GM03348 (cell line): Measurements from ENCODE around the gene CCDC197.
A peak's percentile ranks its signal among the peaks of the same experiment; 100 is the strongest.

Experiments used
- DNase-seq: peaks from one replicate; pipeline ENCODE4 v3.0.0; 2012; ENCODE audit warnings: low spot score

CCDC197 gene

DNA sequence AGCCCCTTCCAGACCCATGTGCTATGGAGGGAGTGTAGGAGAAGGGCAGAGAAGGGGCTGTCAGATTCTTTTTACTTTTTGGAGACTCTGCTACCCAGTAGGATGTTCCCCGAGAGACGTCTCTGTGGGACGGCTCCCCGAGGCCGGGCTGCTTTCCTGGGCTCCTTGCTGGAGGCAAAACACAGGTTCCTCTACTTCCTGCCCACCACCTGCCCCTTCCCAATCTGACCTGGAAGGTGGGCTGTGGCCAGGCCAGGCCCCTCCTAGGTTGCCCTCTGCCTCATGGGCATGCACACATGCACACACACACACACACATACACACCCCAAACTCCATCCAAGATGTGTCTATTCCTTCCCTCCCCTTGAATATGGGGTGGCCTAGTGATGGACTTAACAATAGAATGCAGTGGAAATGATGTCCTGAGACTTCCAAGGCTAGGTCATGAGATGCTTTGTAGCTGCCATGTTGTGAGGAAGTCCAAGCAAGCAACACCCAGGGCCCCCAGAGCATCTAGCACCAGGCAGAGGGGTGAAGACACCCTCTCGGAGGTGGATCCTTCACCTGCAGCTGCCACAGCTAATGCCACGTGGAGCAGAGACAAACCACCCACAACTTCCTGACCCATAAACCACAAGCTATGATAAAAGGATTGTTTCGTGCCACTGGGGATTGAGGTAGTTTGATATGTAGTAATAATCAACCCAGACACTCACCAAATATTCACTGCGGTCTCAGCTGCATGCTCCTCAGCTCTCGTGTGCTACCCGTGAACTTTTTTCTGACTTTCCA lies 19.1 kb upstream of the CCDC197 start:
- DNase-seq: no peak

DNA sequence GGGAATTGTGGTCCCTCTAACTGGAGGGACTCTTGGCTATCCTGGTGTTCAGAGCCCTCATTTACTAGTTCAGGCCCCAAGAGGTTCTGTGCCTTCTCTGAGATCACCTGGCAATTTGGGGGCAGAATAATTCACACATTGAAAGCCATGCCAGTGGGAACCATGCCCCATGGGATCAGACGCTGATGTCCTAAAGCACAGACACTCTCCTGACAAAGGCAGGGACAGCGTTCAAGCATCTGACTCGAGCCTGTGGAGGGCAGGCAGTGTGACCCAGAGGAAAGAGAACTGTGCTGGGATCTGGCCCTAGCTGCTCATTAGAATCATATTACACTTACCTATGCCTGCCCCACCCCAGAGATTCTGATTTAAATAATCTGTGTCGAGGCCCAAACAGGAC lies 18.4 kb upstream of the CCDC197 start:
- no peak for DNase-seq

DNA sequence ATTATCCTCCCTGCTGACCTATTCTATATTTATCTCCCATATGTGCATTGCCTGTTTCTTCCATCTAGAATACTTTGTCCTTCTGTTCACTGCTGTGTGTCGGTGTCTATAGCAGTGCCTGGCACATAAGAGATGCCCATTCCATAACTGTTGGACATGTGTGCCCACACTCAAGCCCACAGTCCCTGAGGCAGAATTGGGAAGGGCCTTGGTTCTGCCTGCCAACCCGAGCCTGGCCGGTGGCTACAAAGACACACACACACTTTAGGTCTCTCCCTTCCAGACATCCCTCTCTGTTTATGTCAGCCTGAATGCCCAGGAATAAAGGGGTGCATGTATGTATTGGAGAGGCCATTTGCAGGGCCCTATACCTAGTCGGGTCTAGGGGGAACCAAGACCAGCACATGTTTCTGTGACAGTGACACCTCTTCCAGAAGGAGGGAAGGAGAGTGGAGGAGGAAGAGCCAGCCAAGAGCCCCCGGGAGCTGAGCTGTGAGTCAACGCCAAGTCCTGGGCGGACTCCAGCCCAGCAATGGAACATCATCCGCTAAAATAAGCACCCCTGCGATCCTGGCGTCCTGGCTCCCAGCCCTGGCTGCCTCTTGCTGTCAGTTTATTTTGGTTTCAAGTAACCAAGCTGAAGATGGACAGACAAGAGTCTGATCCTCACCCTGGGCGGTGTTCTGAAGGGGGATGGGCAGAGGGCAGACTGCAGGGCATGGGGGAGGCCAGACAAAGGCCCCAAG lies 16.5 kb upstream of the CCDC197 start:
- peak; percentile 48 for DNase-seq

DNA sequence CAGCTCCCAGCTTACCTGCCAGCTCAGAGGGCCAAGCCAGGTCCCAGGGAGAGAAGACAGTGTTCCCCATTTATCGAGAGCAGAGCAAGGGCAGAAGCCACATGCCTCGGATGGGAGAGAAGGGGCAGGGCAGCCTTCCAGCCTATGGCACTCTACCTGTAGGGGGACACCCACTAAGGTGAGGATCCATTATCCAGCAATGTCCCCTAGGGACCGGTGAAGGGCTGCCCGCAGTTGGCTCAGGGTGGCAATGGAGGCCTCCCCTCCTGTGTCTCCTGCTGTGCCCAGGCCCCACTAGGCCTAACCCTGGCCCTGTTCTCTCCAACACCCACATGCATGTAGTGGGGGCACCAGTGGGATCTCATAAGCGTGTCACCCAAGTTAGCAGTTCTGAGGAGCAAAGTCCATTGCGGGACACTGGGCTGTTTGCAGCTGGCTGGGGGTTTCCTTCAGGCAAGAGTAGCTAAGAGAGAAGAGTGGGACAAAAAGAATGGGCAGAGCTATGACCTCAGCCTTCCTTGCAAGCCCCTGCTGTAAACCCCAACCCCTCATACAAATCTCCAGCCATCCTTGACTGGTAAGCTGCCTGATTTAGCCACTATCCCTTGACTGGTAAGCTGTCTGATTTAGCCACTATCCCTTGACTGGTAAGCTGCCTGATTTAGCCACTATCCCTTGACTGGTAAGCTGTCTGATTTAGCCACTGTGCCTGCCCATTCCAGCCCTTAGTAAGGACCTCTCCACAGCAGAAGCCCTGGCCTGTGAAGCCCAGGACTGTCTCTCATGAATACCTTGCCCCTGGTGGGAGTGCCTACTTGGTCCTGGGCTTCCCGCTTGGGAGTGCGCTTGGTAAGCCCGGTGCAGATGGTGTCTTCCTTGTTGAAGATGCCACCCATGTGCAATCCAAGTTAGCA lies 15.5 kb upstream of the CCDC197 start:
- no peak for DNase-seq

DNA sequence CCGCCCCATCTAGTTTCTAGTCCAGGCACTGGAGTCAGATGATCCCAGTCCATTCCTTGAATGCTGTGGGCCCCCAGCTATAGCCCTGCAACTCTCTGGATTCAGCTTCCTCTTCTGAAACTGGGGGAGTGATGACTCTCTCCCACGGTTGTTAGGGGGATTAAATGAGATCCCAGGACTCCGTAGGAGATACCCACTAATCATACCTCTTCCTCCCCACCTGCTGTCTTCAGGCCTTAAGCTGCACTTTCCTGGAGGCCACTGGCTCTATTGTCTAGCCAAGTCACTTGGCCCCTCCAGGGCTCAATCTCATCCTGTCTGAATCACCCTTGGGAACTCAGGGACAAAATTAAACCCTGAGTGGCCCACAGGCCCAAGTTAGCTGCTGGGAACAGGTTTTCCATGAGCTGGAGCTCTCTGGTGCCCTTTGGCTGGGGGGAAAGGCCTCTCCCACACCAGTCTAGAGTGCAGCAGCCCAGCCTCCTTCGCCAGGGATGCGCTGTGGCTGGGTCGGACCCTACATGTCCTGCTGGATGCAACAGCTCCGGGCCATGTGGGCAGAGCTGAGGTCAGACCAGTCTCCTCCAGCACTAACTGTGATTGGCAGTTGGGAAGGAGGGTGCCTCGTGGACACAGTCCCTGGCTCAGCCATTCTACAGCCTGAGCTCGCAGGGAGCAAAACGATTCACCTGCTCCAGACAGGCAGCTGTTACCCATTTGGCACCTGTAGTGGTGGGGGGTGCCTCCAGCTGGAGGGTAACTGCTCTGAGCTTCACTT lies 14.7 kb upstream of the CCDC197 start:
- DNase-seq: no peak

DNA sequence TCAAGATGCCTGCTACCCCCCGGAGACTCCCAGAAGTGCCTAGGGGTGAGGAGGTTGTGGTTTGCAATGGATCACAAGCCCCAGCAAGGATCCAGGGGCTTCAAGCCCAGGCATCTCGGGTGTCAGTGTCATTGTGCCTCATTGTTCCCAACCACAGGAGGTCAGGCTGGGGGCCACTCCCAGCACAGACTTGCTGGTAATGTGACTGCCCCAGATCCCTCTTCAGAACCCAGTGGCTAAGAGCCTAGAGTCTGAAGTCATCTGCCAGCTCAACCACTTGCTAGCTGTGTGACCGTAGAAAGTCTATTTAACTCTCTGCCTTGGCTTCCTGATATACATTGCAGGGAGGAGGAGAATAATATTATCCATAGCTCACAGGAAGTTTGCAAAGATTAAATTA lies 13.0 kb upstream of the CCDC197 start:
- DNase-seq: peak; percentile 35

DNA sequence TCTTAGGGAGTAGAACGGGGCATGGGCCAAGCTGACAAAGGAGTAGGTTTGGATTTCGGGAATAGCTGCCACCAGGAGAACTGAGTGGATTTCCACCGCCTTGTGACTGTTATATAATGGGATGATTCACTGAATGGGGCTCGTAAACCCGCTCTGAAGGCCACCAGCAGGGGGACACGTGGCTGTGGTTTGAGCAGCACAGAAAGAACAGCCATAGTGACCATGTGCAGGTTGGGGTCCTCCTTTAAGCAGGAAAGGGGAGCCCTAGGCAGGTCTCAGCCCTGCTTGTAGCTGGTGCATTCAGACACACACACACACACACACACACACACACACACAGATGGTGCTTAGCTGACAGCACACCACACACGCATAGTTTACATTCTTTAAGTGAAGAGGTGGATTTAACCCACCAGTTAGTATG lies 12.1 kb upstream of the CCDC197 start:
- peak; percentile 80 for DNase-seq

DNA sequence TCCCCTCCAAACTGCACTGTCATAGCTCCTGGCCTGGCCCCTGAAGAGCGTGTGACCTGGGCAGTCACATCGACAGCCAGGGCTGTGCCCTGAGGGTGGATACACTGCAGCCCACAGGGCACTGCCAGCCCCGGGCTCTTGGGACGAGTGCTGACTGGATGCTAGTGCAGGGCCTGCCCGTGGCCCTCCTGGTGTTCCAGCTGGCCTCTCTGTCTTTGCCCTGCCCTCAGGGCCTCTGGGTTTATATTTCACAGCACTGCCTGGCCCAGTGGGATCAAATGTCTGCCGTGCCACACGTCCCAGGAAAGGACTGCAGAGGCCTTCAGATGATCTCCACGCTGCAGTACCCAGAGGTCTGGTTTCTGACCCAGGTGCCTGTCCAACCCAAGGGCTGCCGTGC lies 10.1 kb upstream of the CCDC197 start:
- DNase-seq: no peak

DNA sequence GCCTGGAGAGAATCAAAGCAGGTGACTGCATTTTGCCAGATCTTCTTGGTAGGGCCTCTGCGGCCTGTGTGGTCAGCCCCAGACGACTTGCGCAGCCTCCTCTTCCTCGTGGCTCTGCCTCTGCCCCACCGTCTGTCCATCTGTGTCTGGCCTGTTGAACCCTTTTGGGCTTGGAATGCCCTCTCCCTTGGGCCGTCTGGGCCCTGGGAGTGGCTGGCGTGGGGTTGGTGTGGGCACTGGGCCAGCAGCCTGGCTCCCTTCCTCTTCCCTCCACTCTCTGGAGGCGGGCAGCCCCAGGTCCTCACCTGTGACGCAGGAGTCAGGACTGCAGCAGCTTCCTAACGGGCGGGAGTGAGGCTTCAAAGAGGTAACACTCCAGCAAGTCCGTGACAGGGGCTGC lies 9.7 kb upstream of the CCDC197 start:
- DNase-seq: no peak

DNA sequence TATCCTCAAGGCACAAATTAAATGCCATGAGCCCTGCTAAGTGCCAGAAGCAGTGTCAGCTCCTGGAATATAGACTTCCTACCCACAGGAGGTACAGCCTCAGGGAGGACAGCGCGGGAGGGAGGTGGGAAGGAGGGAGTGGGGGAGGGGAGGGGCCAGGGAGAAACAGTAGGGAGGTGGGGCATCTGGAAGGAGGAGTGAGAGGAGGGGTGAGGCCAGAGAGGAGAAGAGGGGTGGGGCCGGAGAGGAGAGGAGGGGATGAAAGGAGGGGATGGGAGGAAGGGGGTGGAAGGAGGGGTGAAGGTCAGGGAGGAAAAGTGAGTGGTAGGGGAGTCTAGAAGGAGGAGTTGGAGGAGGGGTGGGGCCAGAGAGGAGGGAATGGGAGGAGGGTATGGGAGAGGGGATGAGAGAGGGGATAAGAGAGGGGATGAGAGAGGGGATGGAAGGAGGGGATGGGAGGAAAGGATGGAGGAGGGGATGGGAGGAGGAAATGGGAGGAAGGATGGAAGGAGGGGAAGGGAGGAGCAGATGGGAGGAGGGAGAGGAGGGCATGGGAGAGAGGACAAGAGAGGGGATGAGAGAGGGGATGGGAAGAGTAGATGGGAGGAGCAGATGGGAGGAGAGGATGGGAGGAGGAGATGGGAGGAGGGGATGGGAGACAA lies 9.2 kb upstream of the CCDC197 start:
- DNase-seq: no peak

DNA sequence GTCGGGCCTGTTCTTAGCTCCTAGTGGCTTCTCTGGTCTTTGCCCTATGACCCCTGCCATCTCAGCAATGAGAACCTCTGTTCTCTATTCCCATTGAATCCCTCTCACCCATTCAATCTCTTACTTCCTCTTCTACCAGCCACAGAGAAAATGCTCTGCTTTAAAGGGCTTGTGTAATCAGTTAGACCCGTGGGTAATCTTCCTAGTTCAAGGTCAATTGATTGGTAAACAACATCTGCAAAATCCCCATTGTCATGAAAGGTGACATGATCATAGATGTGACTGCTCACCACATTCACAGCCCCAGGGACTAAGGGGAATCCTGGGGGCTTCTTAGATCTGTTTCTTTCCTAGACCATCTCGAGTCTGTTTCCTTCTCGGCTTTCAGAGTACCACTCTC lies 7.2 kb upstream of the CCDC197 start:
- no peak for DNase-seq

DNA sequence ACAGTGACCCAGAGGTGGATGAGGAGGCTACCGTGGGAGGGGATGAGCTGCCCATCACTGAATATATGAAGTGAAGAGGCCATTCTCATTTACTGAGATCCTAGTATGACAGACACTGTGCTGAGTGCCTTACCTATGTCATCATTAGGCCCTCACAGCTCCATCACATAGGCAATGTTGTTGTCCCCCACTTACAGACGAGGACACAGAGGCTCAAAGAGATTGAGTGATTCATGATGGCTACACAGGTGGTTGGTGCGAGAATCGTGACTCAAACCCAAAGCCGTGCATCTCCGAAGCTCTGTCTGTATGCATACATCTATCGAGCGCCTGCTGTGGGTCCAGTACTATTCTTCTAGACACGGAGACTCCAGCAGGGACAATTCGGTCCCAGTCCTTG lies 5.9 kb upstream of the CCDC197 start:
- no peak for DNase-seq

DNA sequence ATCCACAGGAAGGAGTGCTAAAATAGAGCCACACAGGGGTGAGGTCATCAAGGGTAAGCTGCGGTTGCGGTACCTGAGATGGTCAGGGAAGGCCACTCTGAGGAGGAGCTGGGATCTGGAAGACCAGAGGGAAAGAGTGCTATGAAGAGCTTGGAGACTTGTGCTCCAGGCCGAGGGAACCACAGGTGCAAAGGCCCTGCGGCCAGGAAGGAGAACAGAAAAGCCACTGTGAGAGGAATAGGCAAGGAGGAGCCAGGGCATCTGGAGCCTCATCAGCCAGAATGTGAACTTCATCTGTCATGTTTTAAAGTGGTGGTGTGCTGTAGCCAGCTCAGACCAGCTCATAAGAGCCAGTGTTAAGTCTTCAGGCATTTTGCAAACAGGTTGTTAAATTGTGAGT lies 5.5 kb upstream of the CCDC197 start:
- DNase-seq: no peak

DNA sequence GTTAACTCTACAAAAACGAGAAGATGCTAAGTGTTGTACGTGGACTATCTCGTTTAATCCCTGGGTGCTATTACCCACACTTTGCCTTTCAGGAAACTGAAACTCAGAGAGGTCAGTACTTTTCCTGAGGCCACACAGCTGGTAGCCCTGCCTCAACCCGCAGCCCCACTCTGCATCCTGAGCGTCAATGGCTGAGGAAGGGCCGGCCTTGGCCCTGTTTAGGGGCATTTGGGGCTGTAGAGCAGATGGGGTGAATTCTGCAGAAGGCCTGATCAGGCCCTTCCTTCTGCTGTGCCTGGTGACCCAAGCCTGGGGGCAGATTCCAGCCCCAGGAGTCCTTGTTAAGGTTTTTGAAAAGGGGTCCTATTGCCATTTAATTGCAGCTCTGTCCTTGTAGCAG lies 3.7 kb upstream of the CCDC197 start:
- DNase-seq: no peak

DNA sequence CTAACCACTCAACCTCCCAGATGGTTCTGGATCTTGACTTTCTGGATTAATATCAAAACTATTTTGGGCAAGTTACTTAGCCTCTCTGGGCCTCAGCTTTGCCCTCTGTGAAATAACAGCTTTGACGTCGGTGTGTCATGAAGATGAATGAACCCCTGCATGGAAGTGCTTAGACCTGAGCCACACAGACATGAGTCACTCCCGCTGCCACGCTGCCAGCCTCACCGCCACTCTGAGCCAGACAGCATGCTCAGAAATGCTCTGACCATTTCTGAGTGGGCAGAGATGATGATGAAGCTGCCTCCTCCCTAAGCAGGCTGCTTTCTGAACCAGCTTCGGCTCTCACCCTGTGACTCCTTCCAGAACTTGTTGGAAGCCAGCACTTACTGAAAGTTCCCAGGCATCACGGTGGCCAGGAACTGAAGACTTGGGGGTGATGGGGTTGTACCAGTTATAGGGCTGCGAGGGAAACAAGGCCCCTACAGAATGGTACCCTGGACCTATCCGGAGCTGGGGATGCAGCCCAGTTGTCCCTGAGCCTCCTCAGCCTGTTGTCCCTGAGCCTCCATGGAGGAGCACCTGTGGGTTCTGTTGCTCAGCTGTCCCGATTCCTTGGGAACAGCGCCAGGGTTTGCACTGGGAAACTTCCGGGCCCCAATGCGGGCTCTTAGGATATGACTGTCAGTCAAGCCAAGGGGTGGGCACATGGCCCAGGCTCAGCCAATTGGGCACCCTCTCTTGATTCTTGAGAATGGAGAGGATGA lies 2.0 kb upstream of the CCDC197 start:
- peak; percentile 75 for DNase-seq

DNA sequence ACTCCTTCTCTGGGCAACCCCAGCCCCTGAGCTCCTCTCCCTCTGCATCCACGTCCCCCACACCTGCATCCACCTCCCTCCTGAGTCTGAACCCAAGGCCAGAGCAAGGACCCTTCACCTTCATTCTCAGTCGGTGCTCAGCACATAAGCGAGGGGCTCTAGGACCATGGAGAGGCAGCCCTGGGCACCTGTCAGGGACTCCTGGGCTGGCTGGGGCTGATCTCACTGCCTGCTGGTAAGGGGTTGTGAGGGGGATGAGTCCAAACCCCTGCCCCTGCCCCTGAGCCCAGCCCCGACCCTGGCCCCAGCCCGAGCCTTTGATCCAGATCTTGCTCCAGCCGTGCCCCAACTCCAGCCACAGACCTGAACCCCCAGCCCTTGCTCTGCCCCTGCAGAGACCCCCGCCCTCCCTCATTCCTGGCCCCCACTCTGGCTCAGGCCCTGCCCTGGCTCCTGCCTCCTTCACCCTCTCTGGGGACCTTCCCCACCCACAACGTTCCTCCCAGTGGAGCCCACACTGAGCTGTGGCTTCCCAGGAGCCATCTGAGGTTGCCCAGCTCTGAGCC lies 888 bp upstream of the CCDC197 start:
- no peak for DNase-seq

DNA sequence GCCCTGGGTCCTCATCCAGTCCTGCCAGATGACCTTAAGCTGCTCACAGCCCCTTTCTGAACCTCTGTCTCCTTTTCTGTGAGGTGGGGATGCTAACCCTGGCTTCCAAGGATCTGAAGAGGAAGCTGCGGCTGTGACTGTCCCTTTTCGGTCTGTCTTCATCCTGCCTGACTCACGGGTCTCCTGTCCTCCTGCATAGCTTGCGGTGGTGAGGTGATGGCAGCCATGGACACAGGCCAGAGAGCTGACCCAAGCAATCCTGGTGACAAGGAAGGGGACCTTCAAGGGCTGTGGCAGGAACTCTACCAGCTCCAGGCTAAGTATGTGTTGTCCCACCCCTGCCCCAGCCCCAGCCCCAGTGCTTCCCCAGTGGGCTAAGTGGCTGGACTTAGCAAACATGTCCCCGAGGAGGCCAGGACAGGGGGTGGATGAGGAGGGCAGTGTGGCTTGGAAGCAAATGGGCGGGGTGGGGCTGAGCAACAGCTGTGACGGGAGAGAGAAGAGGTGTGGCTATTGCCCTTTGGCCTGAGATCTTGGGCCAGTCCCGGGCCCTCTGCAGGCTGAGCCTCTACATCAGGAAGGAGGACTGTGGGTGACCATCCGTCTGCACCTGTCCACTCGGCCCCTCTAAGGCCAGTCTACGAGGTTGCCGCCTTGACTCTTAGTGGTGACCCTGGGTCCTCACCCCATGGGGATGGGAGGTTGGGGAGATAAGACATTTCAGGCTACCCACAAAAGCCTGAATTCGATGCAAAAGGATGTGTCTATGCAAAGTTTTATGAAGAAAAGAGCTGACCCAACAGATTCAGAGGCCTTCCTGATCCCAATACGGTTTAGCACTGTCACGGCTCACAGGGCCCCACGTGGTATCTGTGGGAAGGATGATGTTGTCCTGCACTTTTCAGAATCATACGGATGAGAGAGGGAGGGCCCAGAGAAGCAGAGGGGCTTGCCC lies 1.1 kb downstream of the CCDC197 start:
- DNase-seq: no peak

DNA sequence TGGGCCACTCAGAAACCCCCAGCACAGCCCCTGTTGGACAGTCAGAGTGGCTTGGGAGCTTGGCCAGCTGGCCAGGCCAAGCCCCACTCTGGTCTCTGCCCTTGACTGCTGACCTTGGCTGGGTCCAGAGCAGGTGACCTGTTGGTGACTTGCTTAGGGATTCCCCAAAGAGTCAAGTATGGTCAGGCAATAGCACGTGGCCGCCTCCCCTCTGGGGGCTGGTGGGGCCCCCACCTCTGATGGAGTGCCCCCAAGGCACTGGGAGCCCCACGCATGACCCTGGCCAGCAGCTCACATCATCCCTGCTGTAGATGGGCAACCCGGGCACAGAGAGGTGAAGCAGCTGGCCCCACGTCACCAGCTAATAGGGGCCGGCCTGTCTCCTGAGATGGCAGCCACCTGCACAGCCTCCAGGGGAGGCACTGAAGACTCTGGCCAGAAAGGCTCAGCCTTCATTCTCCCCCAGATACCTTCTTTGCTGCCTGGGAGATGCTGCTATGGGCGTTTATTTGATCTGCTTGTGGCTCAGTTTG lies 1.8 kb downstream of the CCDC197 start:
- DNase-seq: no peak

DNA sequence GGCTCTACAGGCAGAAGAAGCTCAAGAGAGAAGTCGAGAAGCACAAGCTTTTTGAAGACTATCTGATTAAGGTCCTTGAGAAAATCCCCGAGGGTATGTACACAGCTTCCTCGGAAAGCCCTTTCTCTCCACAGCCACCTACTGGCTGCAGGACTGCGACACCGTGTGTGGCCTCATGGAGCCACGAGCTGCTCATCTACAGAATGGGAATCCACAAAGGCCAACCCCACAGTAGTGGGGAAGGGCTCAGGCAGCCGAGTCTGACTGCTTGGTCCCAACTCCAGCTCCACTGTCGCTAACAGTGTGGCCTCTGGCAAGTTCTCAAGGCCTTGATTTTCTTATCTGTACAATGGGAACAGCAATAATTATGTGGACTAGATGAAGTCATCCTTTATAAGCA lies 2.5 kb downstream of the CCDC197 start:
- DNase-seq: no peak
